ENCODE measurements around the gene DCAF6. TPM values are rescaled to one million over a fixed set of nuclear protein-coding genes. Genes with fewer than 3 reads are reported as not detected.

The DCAF6 gene
- total RNA-seq, 1 donor from 2014 or later: 32.9 TPM

DNA sequence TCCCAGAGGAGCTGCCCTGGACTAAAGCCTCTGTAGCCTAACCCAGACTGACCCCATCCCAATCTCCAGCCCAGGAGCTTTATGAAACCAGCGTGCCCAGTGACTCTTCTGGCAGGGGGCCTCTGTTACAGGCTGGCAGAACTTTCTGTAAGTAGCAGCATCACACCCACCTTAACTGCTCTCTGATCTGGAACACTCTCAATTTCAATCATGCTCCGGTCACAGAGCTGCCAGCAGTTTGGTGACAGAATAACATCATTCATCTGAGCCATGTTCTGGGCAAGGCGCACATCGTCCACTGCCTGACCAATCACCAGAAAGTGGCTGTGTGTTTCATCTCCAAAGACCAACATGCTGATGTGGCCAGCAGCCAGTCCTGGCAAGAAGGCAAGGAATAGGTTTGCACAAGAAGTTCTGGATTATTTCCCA, 37.2 kb upstream of the DCAF6 start:
- TF ChIP-seq CTCF (IDR thresholded peaks at IDR 0.05): no peak
- Mint-ChIP-seq H3K27me3 (no peaks in the 10 kb centered on the region), H3K36me3 (ENCODE audit: low read depth) (no peaks in the 10 kb centered on the region), H3K4me3 (no peak overlapping the region), H3K4me1 (peaks cover 7% of the 10 kb centered on the region), H3K27ac (no peak overlapping the region), H3K9me3 (no peaks in the 10 kb centered on the region)
- intact Hi-C loops (cut with micrococcal nuclease): no loop called here
- ChIA-PET POLR2A (no interaction called here), CTCF (no interaction called here)
- DNase-seq: no peak
- no peak for ATAC-seq (ENCODE audit: low read depth)

DNA sequence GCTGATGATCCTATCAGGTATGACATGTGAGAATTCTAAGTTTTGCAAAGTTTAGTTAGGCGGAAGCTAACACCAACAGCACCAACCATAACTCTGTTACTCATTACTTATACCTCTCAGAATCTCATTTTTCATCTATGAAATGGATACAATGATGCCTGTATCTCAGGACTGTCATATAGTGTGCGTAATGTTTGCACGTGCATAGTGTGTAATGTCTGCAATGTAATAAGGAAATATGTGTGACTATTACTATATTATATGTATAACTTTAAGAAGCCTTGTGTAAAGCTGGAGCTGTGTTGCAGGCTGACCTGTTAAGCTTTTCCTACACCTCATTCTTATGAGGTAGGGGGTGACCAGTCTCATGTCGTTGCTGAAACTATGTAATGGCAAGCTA, 35.6 kb upstream of the DCAF6 start:
- ChIA-PET CTCF (no interaction called here), POLR2A (no interaction called here)
- no peak overlapping the region for H3K4me3 Mint-ChIP-seq
- DNase-seq: no peak
- TF ChIP-seq CTCF (IDR thresholded peaks at IDR 0.05): no peak
- ATAC-seq (ENCODE audit: low read depth): no peak
- no peaks in the 10 kb centered on the region for H3K9me3 Mint-ChIP-seq
- no peaks in the 10 kb centered on the region for H3K36me3 Mint-ChIP-seq (ENCODE audit: low read depth)
- H3K27me3 Mint-ChIP-seq: no peaks in the 10 kb centered on the region
- intact Hi-C loops (cut with micrococcal nuclease): no loop called here
- H3K27ac Mint-ChIP-seq: no peak overlapping the region
- peaks cover 7% of the 10 kb centered on the region for H3K4me1 Mint-ChIP-seq

- POLR2A ChIA-PET: no interaction called here
- no peak for TF ChIP-seq CTCF (IDR thresholded peaks at IDR 0.05)
- no peaks in the 10 kb centered on the region for H3K36me3 Mint-ChIP-seq (ENCODE audit: low read depth)
- no peak for DNase-seq
- peaks cover 5% of the 10 kb centered on the region for H3K9me3 Mint-ChIP-seq
- CTCF ChIA-PET: no interaction called here
- intact Hi-C loops (cut with micrococcal nuclease): no loop called here
- no peak overlapping the region for H3K4me3 Mint-ChIP-seq
- no peak for ATAC-seq (ENCODE audit: low read depth)
- H3K27ac Mint-ChIP-seq: no peak overlapping the region
- peaks cover under 1% of the 10 kb centered on the region for H3K4me1 Mint-ChIP-seq
- H3K27me3 Mint-ChIP-seq: no peaks in the 10 kb centered on the region
Measured at GRCh38 chr1:167904652-167905130, 31.8 kb upstream of the DCAF6 start.

DNA sequence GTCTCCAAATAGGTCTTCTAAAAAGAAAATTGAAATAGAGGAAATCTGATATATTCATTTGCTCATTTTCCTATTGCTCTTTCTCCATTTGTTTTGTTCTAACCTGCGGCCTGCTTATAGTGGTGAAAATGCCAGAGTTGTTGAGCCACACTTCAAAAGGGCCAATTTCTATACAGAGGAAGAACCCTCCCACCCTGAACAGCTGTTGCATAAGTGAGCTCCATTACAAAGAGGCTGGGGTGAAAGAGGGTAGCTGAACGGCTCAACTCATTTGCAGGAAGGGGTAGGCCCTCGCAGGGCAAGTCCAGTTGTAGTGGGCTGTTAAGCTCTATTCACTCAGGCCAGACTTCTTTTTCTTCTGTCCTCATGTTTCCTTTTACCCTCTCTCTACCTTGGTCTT, 31.3 kb upstream of the DCAF6 start:
- intact Hi-C loops (cut with micrococcal nuclease): no loop called here
- no peak overlapping the region for H3K4me3 Mint-ChIP-seq
- H3K9me3 Mint-ChIP-seq: peaks cover 8% of the 10 kb centered on the region
- H3K36me3 Mint-ChIP-seq (ENCODE audit: low read depth): no peaks in the 10 kb centered on the region
- no peak overlapping the region for H3K27ac Mint-ChIP-seq
- no peak for ATAC-seq (ENCODE audit: low read depth)
- POLR2A ChIA-PET: no interaction called here
- no peak for TF ChIP-seq CTCF (IDR thresholded peaks at IDR 0.05)
- CTCF ChIA-PET: no interaction called here
- no peaks in the 10 kb centered on the region for H3K4me1 Mint-ChIP-seq
- H3K27me3 Mint-ChIP-seq: peaks cover 4% of the 10 kb centered on the region
- no peak for DNase-seq

DNA sequence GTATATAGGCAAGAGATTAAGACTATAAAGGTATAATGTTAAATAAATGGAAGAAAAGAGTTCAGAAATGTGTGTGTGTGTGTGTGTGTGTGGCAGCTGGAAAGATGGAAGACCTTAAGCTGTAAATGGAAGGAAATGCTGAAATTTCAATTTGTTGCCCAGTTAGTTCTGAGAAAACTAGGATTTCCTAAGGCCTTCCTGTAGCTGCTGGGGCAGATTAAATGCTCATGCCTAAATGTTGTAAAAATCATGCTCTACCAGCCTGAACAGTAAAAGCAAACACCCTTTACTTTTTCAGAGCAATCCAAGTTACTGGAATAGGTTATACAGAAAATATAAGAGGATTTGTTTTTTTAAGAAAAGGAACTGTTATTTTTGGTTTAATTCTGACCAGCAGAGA, 30.8 kb upstream of the DCAF6 start:
- H3K27ac Mint-ChIP-seq: no peak overlapping the region
- TF ChIP-seq CTCF (IDR thresholded peaks at IDR 0.05): no peak
- no peak overlapping the region for H3K4me3 Mint-ChIP-seq

More for the DNA sequence above, 30.8 kb upstream of the DCAF6 start:
- DNase-seq: no peak
- ChIA-PET CTCF (no interaction called here), POLR2A (no interaction called here)
- peaks cover 11% of the 10 kb centered on the region for H3K9me3 Mint-ChIP-seq
- ATAC-seq (ENCODE audit: low read depth): no peak
- intact Hi-C loops (cut with micrococcal nuclease): no loop called here
- no peaks in the 10 kb centered on the region for H3K4me1 Mint-ChIP-seq
- no peaks in the 10 kb centered on the region for H3K36me3 Mint-ChIP-seq (ENCODE audit: low read depth)
- H3K27me3 Mint-ChIP-seq: peaks cover 6% of the 10 kb centered on the region

Measured in activated B cell treated with CpG ODN at 0.5 μM for 24 hours (primary cell).